Vagina (tissue), 2 donors: ENCODE measurements around the gene TRIM34. TPM values are rescaled to one million over a fixed set of nuclear protein-coding genes. Genes with fewer than 3 reads are reported as not detected.
"Not testable (repeated sequence)": the region's sequence is repeated elsewhere in the genome, so short reads cannot be mapped to it uniquely, and the experiment has no call there.

ENCODE experiments used
- DNase-seq, 2 donors: peaks; one replicate each; pipeline ENCODE4 v3.0.0-alpha.2; 2017; ENCODE audit errors: extremely low spot score in 2 of 2
- H3K27ac ChIP-seq: fragments of 200-600 bp; sonication (generic); one replicate; pipeline ENCODE4 v1.5.1; 2019
- H3K27me3 ChIP-seq: fragments of 200-600 bp; sonication (generic); one replicate; pipeline ENCODE4 v1.5.1; 2019
- H3K36me3 ChIP-seq, 2 donors: fragments of 200-600 bp; sonication (generic); one replicate each; pipeline ENCODE4 v1.5.1; 2017 to 2019
- H3K4me1 ChIP-seq: fragments of 200-600 bp; sonication (generic); one replicate; pipeline ENCODE4 v1.5.1; 2019
- H3K4me3 ChIP-seq, 2 donors: fragments of 200-600 bp; sonication (generic); 1 replicate in 1 of 2; 2 replicates in 1 of 2; pipeline ENCODE4 v1.5.1; 2016 to 2019
- H3K9me3 ChIP-seq: fragments of 200-600 bp; sonication (generic); one replicate; pipeline ENCODE4 v1.5.1; 2019
- POLR2A ChIP-seq, 2 donors: fragments of 450-650 bp; IDR thresholded peaks; one replicate each; pipeline ENCODE4 v1.6.1; 2017; ENCODE audit warnings: antibody characterized with exemption in 2 of 2, mild to moderate bottlenecking in 2 of 2, moderate library complexity in 2 of 2
- POLR2AphosphoS5 ChIP-seq, 2 donors: sonication (generic); formaldehyde crosslinking; IDR thresholded peaks; one replicate each; pipeline ENCODE4 v1.9.0; 2017; ENCODE audit warnings: antibody characterized with exemption in 2 of 2, mild to moderate bottlenecking in 2 of 2, low read depth in 1 of 2; ENCODE audit not compliant: insufficient read depth in 1 of 2
- intact Hi-C: fragments of 100-400 bp; cut with DNase I; formaldehyde crosslinking; loops from one replicate; pipeline ENCODE4 v1.15.1; 2023
- total RNA-seq: library from RNA; depleted of rRNA; stranded (reverse); fragments of >200 nt; gene quantifications from one replicate; pipeline ENCODE4 v1.2.3, GENCODE V29; 2016
- TF ChIP-seq, protein P1 (sequence below), 3 experiments: fragments of 450-650 bp in 2 of 3; fragments of 200-600 bp in 1 of 3; sonication (generic) in 1 of 3; IDR thresholded peaks; one replicate each; pipeline ENCODE4 v1.5.1; 2017 to 2019; ENCODE audit warnings: antibody characterized with exemption in 3 of 3, mild to moderate bottlenecking in 2 of 3, moderate library complexity in 2 of 3

The TRIM34 gene
- total RNA-seq, 1 donor from 2014 or later: 6.9 TPM

DNA sequence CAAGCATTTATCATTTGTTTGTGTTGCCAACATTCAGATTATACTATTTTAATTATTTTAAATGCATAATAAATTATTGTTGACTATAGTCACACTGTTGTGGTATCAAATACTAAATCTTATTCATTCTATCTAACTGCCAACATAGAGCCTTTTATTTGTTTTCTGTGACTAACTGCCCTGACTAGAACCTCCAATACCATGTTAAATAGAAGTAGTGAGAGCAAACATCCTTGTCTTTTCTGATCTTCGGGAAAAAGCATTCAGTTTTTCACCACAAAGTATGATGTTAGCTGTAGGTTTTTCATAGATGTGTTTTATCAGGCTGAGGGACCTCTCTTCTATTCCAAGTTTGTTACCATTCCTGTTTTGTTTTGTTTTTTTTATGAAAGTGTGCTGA is 15.2 kb downstream of the TRIM34 start:
- Histone ChIP-seq H3K4me1 (no peaks in the 10 kb centered on the region), H3K9me3 (no peaks in the 10 kb centered on the region), H3K27me3 (no peaks in the 10 kb centered on the region), H3K36me3 (peaks cover 0 to 25% of the 10 kb centered on the region in 2 donors), H3K27ac (no peak overlapping the region), H3K4me3 (no peak overlapping the region)
- no peak for TF ChIP-seq POLR2A (IDR thresholded peaks at IDR 0.05)
- TF ChIP-seq, protein P1, sequence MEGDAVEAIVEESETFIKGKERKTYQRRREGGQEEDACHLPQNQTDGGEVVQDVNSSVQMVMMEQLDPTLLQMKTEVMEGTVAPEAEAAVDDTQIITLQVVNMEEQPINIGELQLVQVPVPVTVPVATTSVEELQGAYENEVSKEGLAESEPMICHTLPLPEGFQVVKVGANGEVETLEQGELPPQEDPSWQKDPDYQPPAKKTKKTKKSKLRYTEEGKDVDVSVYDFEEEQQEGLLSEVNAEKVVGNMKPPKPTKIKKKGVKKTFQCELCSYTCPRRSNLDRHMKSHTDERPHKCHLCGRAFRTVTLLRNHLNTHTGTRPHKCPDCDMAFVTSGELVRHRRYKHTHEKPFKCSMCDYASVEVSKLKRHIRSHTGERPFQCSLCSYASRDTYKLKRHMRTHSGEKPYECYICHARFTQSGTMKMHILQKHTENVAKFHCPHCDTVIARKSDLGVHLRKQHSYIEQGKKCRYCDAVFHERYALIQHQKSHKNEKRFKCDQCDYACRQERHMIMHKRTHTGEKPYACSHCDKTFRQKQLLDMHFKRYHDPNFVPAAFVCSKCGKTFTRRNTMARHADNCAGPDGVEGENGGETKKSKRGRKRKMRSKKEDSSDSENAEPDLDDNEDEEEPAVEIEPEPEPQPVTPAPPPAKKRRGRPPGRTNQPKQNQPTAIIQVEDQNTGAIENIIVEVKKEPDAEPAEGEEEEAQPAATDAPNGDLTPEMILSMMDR (IDR thresholded peaks at IDR 0.05): no peak
- no peak for TF ChIP-seq POLR2AphosphoS5 (IDR thresholded peaks at IDR 0.05; ENCODE audit: insufficient read depth in 1 of 2, low read depth in 1 of 2)
- intact Hi-C loops: no loop called here
- DNase-seq: no peak

DNA sequence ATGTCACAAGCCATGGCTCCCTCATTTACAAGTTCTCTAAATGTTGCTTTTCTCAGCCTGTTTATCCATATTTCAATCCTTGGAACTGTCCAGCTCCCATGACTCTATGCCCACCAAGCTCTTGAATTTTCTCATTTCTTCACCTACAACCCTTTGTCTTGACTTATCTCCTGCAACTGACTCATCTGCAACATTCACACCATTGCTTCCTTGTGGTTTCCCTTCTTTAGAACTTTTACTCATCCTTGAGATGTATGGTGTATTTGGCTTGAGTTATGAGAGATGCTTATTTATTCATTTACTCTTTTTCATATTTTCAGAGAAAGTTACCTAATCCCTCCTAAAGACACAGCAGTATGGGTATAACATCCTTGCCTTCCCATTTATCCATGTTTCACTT is 18.8 kb downstream of the TRIM34 start:
- no peaks in the 10 kb centered on the region for H3K9me3 ChIP-seq
- H3K27me3 ChIP-seq: no peaks in the 10 kb centered on the region
- TF ChIP-seq POLR2A (IDR thresholded peaks at IDR 0.05) (no peak), POLR2AphosphoS5 (IDR thresholded peaks at IDR 0.05; ENCODE audit: insufficient read depth in 1 of 2, low read depth in 1 of 2) (no peak)
- TF ChIP-seq, protein P1 (IDR thresholded peaks at IDR 0.05): no peak
- DNase-seq: no peak
- intact Hi-C loops: no loop called here
- H3K4me3 ChIP-seq: no peak overlapping the region
- no peak overlapping the region for H3K27ac ChIP-seq
- H3K4me1 ChIP-seq: no peaks in the 10 kb centered on the region
- peaks cover 0 to 20% of the 10 kb centered on the region in 2 donors for H3K36me3 ChIP-seq

DNA sequence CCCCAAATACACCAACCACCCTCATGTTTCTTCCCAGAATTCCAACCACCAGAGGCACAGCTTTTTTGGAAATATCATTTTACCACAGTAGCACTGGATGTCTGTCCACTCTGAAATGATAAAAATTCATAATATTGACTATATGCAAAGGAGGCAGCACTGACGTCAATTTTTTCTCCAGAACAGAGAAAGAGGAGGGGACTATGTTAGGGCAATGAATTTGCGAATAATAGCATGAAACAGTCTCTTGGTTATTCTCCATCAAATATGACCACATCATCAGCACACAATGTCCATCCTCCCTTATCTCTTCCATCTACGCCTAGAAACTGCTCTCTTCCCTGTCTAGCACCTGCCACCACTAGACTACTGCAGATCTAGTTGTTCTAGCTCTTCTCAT is 21.3 kb downstream of the TRIM34 start:
- TF ChIP-seq POLR2A (IDR thresholded peaks at IDR 0.05) (no peak), POLR2AphosphoS5 (IDR thresholded peaks at IDR 0.05; ENCODE audit: insufficient read depth in 1 of 2, low read depth in 1 of 2) (no peak)
- TF ChIP-seq, protein P1 (IDR thresholded peaks at IDR 0.05): no peak
- Histone ChIP-seq H3K4me3 (no peak overlapping the region), H3K27ac (no peak overlapping the region), H3K9me3 (no peaks in the 10 kb centered on the region), H3K36me3 (peaks cover 0 to 19% of the 10 kb centered on the region in 2 donors), H3K4me1 (no peaks in the 10 kb centered on the region), H3K27me3 (no peaks in the 10 kb centered on the region)
- intact Hi-C loops: no loop called here
- no peak for DNase-seq

DNA sequence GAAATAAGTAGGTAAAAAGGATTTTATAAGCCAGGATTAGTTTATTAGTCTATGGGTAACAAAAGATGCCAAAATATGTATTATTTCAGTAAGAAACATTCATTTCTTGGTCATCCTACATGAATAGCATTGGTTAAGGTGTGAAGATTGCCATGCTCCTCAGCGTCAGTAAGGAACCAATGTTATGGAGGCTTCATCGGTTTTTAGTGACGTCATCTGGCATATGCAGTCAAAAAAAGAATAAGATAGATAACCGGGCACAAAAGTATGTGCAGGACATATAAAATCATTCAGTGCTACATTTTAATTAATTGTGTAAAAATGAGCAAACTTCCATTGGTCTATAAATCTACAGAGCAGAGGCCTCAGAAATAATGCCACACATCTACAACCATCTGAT is 30.7 kb downstream of the TRIM34 start:
- no peak overlapping the region for H3K27ac ChIP-seq
- intact Hi-C loops: loop anchor here (10.0 kb wide), 1 partner anchor 69 kb away; no protein-coding TSS in a partner anchor
- no peak overlapping the region for H3K4me3 ChIP-seq
- no peaks in the 10 kb centered on the region for H3K36me3 ChIP-seq
- no peaks in the 10 kb centered on the region for H3K4me1 ChIP-seq
- H3K9me3 ChIP-seq: no peaks in the 10 kb centered on the region
- TF ChIP-seq POLR2AphosphoS5 (IDR thresholded peaks at IDR 0.05; ENCODE audit: insufficient read depth in 1 of 2, low read depth in 1 of 2) (no peak), POLR2A (IDR thresholded peaks at IDR 0.05) (no peak)
- TF ChIP-seq, protein P1 (IDR thresholded peaks at IDR 0.05): no peak
- H3K27me3 ChIP-seq: no peaks in the 10 kb centered on the region
- DNase-seq: no peak

DNA sequence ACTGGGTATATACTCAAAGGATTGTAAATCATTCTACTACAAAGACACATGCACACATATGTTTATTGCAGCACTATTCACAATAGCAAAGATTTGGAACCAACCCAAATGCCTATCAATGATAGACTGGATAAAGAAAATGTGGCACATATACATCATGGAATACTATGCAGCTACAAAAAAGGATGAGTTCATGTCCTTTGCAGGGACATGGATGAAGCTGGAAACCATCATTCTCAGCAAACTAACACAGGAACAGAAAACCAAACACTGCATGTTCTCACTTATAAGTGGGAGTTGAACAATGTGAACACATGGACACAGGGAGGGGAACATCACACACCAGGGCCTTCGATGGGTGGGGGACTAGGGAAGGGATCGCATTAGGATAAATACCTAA is 32.2 kb downstream of the TRIM34 start:
- not testable (repeated sequence) for H3K27me3 ChIP-seq, DNase-seq, H3K4me1 ChIP-seq, H3K4me3 ChIP-seq, H3K27ac ChIP-seq, H3K36me3 ChIP-seq, H3K9me3 ChIP-seq
- intact Hi-C loops: loop anchor here (10.0 kb wide), 1 partner anchor 68 kb away; no protein-coding TSS in a partner anchor
